GM12892 (cell line): ENCODE measurements around the gene ARHGAP22.

Source experiments
- POLR2A ChIP-seq: IDR thresholded peaks from 2 replicates; pipeline ENCODE4 v1.6.1; 2011; ENCODE audit warnings: low read depth, low read length, control low read depth
- POLR2AphosphoS5 ChIP-seq: IDR thresholded peaks from 2 replicates; pipeline ENCODE4 v1.6.1; 2011; ENCODE audit warnings: low read depth, low read length, control low read depth
- TAF1 ChIP-seq: IDR thresholded peaks from 2 replicates; pipeline ENCODE4 v1.6.1; 2011; ENCODE audit warnings: low read depth, mild to moderate bottlenecking, control low read depth, low read length, borderline replicate concordance

DNA sequence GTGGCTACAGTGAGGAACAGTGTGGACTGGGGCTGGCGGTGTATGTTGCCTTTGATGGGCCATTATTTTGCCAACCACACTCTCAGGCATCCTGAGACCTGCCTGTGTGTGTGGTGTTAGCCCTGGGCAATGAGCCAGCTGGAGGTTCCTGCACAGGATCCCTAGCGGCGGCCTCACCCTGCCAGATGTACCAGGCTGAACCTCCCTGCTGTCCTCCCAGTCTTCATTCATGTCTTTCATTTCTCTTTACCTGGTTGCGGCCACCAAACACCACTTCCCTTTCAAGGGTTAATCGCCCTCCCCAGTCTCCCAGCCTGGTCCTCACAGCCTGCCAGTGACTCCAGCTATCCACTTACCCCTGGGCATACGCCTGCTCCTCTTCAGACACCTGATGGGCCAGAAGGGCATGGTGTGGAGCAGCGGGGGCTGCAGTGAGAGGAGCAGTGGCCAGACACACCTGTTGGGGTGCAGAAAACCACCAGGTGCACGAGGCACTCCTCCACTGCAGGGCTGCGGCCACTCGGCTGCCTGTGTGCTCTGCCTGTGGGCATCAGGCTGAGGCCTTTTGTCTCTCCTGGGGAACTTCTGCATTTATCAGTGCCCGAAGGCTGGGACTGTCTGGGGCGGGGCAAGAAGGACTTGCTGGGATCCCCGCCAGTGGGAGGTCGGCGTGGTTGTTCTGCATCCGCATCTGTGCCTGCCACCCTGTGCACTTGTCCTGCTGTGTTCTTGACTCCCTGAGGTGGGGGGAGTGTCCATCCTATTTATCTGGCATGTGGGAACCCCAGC, 111.6 kb downstream of the ARHGAP22 start:
- no peak for TF ChIP-seq POLR2AphosphoS5
- TF ChIP-seq POLR2A: no peak
- no peak for TF ChIP-seq TAF1
